PFSK-1 (cell line): ENCODE results near the gene HSF5.

Experiments
- FOXP2 ChIP-seq: optimal IDR thresholded peaks from 2 replicates; pipeline ENCODE3; 2011; ENCODE audit warnings: borderline replicate concordance, control low read depth, inconsistent platforms; ENCODE audit not compliant: insufficient read depth; ENCODE audit errors: extremely low read length, extremely low read depth
- POLR2AphosphoS5 ChIP-seq: IDR thresholded peaks from 2 replicates; pipeline ENCODE4 v1.6.1; 2012; ENCODE audit warnings: low read depth, mild to moderate bottlenecking, control low read depth, low read length, moderate library complexity
- SIN3A ChIP-seq: IDR thresholded peaks from 2 replicates; pipeline ENCODE4 v1.6.1; 2012; ENCODE audit warnings: mild to moderate bottlenecking, low read length, moderate library complexity, borderline replicate concordance; ENCODE audit not compliant: insufficient read depth
- TAF1 ChIP-seq: IDR thresholded peaks from 2 replicates; pipeline ENCODE4 v1.6.1; 2012; ENCODE audit warnings: low read length, control low read depth, borderline replicate concordance; ENCODE audit not compliant: insufficient read depth
- TF ChIP-seq, protein P1 (sequence below), 2 experiments: IDR thresholded peaks; 2 replicates each; pipeline versions ENCODE4 v1.6.1 to v1.8.0; 2011 to 2012; ENCODE audit warnings: low read depth in 2 of 2, low read length in 2 of 2, control low read depth in 1 of 2, inconsistent platforms in 1 of 2, mild to moderate bottlenecking in 1 of 2, moderate library complexity in 1 of 2; ENCODE audit not compliant: insufficient read depth in 1 of 2

The HSF5 gene

DNA sequence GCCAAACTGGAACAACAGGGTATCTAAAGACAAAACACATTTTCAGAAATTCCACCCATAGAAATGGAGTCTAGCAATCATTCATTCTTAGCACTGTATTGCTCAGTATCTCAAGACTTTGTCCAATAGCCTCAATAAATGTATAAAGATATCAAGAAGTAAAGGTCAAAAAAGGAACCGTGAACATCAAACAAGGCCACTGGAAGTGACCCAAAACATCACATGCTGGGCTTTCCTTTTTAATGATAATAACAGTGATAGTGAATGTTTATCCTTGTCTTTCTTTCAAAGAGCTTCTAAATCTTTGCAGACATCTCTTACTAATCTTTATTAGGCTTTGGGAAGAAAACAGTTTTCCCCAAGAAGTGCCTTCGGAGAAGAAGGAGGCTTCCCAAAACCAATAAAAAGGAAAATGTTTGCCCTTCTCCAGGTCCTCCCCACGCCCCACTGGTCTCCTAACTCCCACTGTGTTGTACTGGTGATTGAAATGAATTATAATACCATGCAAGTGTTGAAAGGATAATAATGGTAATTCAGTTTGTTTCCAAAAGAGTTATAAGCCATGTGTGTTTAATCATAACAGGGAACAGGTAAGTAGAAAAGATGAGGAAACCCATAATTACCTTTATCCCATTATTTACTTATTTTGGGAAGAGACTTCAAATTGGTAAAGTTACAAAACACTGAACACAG is 89.5 kb downstream of the HSF5 start:
- TF ChIP-seq SIN3A, result no peak
- TF ChIP-seq, protein P1, sequence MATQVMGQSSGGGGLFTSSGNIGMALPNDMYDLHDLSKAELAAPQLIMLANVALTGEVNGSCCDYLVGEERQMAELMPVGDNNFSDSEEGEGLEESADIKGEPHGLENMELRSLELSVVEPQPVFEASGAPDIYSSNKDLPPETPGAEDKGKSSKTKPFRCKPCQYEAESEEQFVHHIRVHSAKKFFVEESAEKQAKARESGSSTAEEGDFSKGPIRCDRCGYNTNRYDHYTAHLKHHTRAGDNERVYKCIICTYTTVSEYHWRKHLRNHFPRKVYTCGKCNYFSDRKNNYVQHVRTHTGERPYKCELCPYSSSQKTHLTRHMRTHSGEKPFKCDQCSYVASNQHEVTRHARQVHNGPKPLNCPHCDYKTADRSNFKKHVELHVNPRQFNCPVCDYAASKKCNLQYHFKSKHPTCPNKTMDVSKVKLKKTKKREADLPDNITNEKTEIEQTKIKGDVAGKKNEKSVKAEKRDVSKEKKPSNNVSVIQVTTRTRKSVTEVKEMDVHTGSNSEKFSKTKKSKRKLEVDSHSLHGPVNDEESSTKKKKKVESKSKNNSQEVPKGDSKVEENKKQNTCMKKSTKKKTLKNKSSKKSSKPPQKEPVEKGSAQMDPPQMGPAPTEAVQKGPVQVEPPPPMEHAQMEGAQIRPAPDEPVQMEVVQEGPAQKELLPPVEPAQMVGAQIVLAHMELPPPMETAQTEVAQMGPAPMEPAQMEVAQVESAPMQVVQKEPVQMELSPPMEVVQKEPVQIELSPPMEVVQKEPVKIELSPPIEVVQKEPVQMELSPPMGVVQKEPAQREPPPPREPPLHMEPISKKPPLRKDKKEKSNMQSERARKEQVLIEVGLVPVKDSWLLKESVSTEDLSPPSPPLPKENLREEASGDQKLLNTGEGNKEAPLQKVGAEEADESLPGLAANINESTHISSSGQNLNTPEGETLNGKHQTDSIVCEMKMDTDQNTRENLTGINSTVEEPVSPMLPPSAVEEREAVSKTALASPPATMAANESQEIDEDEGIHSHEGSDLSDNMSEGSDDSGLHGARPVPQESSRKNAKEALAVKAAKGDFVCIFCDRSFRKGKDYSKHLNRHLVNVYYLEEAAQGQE (IDR thresholded peaks at IDR 0.05; ENCODE audit: insufficient read depth in 1 of 2, low read depth in 2 of 2, low read length in 2 of 2), result no peak

DNA sequence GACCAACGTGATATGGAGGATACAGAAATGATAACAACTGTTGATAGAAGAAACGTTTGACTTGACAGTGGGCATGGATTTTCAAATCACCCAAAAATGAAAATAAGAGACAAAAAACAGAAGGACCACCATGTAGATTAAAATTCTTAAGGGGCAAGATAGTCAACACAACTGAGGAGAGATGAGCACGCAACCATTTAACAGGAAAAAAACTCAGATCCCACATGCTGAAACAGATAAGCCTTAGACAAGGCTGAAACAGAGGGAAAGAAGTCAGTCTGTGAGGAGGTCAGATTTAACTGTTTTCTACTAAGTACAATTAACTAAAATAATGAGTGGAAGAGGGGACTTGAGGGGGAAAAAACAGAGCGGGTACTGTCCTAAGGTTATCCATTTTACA is 92.0 kb downstream of the HSF5 start:
- no peak for TF ChIP-seq TAF1
- TF ChIP-seq POLR2AphosphoS5, result no peak
- TF ChIP-seq FOXP2, result no peak
- TF ChIP-seq, protein P1 (IDR thresholded peaks at IDR 0.05; ENCODE audit: insufficient read depth in 1 of 2, low read depth in 2 of 2, low read length in 2 of 2), result no peak
- no peak for TF ChIP-seq SIN3A

DNA sequence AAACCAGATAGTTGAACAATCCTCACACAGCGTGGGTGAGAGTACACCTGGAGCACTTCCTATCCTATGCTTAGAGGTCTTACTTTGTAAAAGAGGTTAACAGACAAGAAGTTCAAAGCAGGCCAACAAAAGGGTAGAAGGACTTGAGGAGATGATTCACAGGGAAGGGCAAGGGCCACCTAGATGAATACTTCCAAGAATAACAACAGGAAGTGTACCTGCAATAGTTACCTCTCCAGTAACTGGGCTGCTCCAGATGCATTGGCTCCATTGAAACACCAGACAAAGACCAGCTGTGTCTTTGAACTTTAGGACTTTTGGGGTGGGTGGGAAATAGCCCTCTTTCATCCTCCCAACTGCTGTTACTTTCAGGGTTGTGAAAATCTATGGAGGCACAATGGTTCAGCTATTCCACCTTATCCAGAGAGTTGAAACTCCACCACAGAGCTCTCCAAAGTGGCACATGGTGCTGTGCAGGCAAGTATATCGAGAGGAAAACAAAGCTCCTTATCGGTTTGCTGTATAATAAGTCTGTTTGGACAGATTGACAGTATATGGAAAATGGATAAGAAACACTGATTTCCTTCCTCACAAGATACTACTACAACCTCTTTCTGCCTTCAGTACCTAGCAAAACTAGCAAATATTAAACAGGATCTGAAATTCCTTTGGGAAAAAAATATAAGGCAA is 93.5 kb downstream of the HSF5 start:
- TF ChIP-seq TAF1, result no peak
- no peak for TF ChIP-seq FOXP2
- TF ChIP-seq, protein P1 (IDR thresholded peaks at IDR 0.05; ENCODE audit: insufficient read depth in 1 of 2, low read depth in 2 of 2, low read length in 2 of 2), result no peak
- TF ChIP-seq POLR2AphosphoS5, result no peak
- TF ChIP-seq SIN3A, result no peak

DNA sequence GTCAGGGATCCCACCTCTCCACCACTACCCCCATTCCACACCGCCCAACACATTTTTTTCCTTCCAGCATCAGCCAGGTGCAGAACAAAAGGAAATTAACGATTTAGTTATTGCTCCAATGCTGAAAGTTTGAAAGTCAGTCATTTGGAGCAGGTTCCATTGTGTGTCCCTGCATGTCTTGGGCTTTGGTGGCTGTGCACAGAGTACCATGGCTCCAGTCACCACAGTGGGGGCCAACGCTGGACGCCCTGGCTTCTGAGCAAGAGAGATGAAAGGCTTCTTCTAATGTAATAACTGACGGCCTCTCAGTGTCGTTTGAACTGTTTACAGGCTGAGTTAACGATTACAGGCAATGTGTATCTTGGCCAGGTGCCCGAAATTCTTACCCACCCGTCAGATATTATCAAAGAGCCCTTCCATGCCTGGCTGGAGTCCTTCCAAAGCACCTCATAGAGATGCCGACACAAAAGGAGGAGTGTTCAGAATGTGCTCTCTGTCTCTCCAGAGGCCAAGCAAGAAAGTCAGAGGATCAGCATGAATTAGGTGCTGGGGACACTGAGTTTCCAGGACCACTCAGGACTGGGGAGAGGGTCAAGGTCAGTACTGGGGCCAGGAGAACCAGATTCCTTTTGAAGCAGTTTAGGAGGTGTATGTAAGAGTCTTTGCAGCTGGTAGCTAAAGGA is 96.8 kb downstream of the HSF5 start:
- TF ChIP-seq POLR2AphosphoS5 (no peak), TAF1 (no peak), SIN3A (no peak), FOXP2 (no peak)
- TF ChIP-seq, protein P1 (IDR thresholded peaks at IDR 0.05; ENCODE audit: insufficient read depth in 1 of 2, low read depth in 2 of 2, low read length in 2 of 2), result no peak
